Nephron (organoid): ENCODE measurements around the gene IFIT2.
"Not testable (repeated sequence)": the region's sequence is repeated elsewhere in the genome, so short reads cannot be mapped to it uniquely, and the experiment has no call there.

Experiments used
- H3K27ac Mint-ChIP-seq, 3 experiments: 2 replicates each; pipeline ENCODE4 v1.8.0; 2020; ENCODE audit warnings: mixed read lengths in 3 of 3, mild to moderate bottlenecking in 2 of 3, moderate library complexity in 1 of 3
- H3K27me3 Mint-ChIP-seq: 2 replicates; pipeline ENCODE4 v1.8.0; 2021; ENCODE audit warnings: low read depth, mild to moderate bottlenecking, moderate library complexity, mixed read lengths
- H3K36me3 Mint-ChIP-seq: 2 replicates; pipeline ENCODE4 v1.8.0; 2020; ENCODE audit warnings: low read depth, mixed read lengths
- H3K4me1 Mint-ChIP-seq: 2 replicates; pipeline ENCODE4 v1.8.0; 2020; ENCODE audit warnings: mixed read lengths
- H3K4me3 Mint-ChIP-seq, 3 experiments: 2 replicates each; pipeline ENCODE4 v1.8.0; 2020; ENCODE audit warnings: mild to moderate bottlenecking in 3 of 3, mixed read lengths in 3 of 3, moderate library complexity in 2 of 3
- H3K9me3 Mint-ChIP-seq: 2 replicates; pipeline ENCODE4 v1.8.0; 2020; ENCODE audit warnings: mixed read lengths
- TF ChIP-seq, protein P1 (sequence below), 3 experiments: fragments of 200-600 bp; sonication (generic); IDR thresholded peaks; one replicate each; pipeline ENCODE4 v1.5.0; 2021; ENCODE audit warnings: antibody characterized with exemption in 3 of 3; ENCODE audit not compliant: unreplicated experiment in 3 of 3

The IFIT2 gene

DNA sequence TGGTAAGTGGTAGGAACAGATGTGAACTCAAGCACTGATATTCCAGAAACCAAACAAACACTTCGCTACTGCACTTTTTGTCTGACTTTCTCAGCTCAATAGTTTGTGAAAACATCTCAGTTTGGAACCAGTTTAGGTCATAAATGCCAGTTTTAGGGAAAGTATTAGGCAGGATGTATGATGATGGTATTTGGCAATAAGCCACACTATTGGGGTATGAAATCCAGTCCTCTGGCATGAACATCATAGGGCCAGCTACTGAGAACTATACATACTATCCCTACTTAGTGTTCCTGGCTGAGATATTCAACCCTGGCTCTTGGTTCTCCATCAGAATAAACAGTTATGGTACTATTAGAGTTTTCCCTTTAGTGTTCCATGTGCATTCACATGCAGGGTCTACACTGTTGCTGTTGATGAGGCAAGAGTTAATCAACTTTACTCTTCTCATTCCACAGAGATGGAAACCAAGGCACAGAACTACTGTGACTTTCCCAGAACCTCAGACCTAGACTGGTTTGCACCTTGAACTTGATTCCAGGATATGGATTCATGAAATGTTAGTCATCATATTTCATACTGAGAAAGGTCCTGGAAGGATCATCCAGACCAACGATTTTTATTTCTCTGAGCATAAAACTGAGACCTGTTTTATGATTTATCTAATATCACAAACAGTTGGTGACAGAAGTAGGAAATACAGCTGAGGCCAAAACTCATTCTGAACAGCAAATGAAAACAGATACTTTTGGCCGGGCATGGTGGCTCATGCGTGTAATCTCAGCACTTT is 20.0 kb upstream of the IFIT2 start:
- no peaks in the 10 kb centered on the region for H3K36me3 Mint-ChIP-seq
- H3K4me3 Mint-ChIP-seq, result no peak overlapping the region
- peaks cover 54% of the 10 kb centered on the region for H3K4me1 Mint-ChIP-seq
- TF ChIP-seq, protein P1, sequence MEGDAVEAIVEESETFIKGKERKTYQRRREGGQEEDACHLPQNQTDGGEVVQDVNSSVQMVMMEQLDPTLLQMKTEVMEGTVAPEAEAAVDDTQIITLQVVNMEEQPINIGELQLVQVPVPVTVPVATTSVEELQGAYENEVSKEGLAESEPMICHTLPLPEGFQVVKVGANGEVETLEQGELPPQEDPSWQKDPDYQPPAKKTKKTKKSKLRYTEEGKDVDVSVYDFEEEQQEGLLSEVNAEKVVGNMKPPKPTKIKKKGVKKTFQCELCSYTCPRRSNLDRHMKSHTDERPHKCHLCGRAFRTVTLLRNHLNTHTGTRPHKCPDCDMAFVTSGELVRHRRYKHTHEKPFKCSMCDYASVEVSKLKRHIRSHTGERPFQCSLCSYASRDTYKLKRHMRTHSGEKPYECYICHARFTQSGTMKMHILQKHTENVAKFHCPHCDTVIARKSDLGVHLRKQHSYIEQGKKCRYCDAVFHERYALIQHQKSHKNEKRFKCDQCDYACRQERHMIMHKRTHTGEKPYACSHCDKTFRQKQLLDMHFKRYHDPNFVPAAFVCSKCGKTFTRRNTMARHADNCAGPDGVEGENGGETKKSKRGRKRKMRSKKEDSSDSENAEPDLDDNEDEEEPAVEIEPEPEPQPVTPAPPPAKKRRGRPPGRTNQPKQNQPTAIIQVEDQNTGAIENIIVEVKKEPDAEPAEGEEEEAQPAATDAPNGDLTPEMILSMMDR (IDR thresholded peaks at IDR 0.05; ENCODE audit: unreplicated experiment in 3 of 3), result no peak
- no peaks in the 10 kb centered on the region for H3K9me3 Mint-ChIP-seq
- H3K27me3 Mint-ChIP-seq, result no peaks in the 10 kb centered on the region
- peak overlapping the region; percentile 61 to 67 (median 64) for H3K27ac Mint-ChIP-seq

DNA sequence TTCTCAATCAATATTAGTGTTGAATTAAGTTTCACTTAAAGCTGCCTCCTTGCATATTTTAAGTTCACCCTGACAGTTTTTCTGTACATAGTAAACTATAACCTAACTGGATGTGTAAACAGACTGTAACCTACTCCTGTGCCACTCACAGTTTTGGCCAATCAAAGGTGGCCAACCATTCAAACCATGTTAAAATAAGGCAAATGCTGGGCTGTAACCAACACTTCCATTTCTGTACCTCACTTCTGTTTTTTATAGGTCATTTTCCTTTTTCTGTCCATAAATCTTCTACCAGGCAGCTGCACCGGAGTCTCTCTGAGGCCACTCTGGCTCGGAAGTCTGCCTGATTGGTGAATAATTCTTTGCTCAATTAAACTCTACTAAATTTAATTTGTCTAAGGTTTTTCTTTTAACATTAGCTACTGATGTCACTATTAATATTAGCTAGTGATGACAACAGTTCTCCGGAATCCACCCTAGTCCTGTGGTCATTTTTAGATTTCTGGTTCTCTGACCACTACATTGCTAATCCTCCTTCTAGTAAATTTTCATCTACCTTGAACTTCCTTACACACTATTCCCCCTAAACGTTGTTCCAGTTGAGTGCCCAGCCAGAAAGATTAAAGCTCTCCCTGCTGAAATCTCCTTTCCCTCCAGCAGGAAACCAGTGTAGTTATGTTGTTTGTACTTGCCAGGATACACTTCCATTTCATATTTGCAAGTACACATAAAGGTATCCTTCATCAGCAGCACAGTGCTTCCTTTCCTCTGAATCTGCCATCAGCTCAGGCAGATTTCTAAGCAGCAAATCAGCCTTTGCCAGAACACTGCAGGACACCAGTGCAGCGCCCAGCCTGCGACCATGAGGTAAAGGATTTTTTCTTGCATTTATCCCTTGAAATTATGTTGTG is 18.6 kb upstream of the IFIT2 start:
- Mint-ChIP-seq H3K4me1 (peaks cover 39% of the 10 kb centered on the region), H3K27me3 (no peaks in the 10 kb centered on the region), H3K9me3 (no peaks in the 10 kb centered on the region), H3K4me3 (peak overlapping the region; percentile 9 to 22 (median 15)), H3K27ac (peak overlapping the region; percentile 92 to 94 (median 94)), H3K36me3 (no peaks in the 10 kb centered on the region)
- TF ChIP-seq, protein P1 (IDR thresholded peaks at IDR 0.05; ENCODE audit: unreplicated experiment in 3 of 3), result peak in 1 of 3 experiments; percentile 7

DNA sequence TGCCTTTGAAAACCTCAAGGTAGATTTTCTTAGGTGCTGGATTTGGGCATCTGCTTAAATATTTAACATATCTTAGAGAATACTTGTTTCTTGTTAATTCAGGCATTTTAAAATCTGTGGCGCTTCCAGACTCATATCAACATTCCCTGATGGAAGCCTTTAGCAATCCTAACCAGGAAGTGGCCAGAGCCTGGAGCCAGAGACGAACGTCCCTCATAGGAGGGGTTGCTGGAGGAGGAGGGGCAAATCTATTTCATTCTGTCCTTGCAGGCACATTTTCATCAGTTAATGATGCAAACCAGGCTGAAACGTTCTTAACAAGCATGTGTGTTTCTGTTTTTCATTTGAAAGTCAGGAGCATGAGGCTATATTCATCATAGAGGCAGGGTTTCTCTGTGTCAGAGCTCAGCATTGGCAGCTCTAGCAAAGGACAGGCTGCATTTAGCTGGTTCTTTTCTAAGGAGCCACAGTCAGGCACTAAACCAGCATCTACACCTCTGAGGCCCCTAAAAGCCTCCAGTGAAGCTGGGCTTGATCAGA is 17.8 kb upstream of the IFIT2 start:
- H3K4me1 Mint-ChIP-seq, result peaks cover 36% of the 10 kb centered on the region

DNA sequence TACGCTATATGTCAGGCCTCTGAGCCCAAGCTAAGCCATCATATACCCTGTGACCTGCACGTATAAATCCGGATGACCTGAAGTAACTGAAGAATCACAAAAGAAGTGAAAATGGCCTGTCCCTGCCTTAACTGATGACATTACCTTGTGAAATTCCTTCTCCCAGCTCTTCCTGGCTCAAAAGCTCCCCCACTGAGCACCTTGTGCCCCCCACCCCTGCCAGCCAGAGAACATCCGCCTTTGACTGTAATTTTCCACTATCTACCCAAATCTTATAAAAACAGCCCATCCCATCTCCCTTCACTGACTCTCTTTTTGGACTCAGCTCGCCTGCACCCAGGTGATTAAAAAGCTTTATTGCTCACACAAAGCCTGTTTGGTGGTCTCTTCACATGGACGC is 17.1 kb upstream of the IFIT2 start:
- not testable (repeated sequence) for H3K27me3 Mint-ChIP-seq, H3K36me3 Mint-ChIP-seq
- peak overlapping the region in 2 of 3 experiments; percentile 2 to 22 for H3K4me3 Mint-ChIP-seq

More for the DNA sequence above, 17.8 kb upstream of the IFIT2 start:
- TF ChIP-seq, protein P1 (IDR thresholded peaks at IDR 0.05; ENCODE audit: unreplicated experiment in 3 of 3), result no peak
- Mint-ChIP-seq H3K9me3 (no peaks in the 10 kb centered on the region), H3K36me3 (no peaks in the 10 kb centered on the region), H3K27ac (peak overlapping the region; percentile 92 to 94 (median 94)), H3K27me3 (no peaks in the 10 kb centered on the region), H3K4me3 (peak overlapping the region; percentile 5 to 22 (median 15))

DNA sequence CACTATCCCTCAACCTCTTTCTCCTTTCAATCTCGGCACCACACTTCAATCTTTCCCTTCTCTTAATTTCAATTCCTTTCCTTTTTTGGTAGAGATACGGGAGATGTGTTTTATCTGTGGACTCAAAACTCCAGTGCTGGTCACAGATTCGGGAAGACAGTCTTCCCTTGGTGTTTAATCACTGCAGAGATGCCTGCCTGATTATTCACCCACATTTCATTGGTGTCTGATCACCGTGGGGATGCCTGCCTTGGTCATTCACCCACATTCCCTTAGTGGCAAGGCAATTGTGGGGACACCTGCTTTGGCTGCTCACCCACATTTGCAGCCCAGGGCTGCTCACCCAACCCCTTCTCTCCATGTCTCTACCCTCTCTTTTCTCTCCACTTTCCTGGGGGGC is 16.5 kb upstream of the IFIT2 start:
- Mint-ChIP-seq H3K4me3 (peak overlapping the region in 2 of 3 experiments; percentile 2 to 22), H3K27ac (peak overlapping the region; percentile 43 to 94 (median 94)), H3K4me1 (peaks cover 29% of the 10 kb centered on the region)
- H3K27me3 Mint-ChIP-seq, H3K36me3 Mint-ChIP-seq, H3K9me3 Mint-ChIP-seq: not testable (repeated sequence)

More for the DNA sequence above, 17.1 kb upstream of the IFIT2 start:
- H3K27ac Mint-ChIP-seq, result peak overlapping the region; percentile 43 to 94 (median 94)
- not testable (repeated sequence) for H3K9me3 Mint-ChIP-seq
- H3K4me1 Mint-ChIP-seq, result peaks cover 31% of the 10 kb centered on the region

DNA sequence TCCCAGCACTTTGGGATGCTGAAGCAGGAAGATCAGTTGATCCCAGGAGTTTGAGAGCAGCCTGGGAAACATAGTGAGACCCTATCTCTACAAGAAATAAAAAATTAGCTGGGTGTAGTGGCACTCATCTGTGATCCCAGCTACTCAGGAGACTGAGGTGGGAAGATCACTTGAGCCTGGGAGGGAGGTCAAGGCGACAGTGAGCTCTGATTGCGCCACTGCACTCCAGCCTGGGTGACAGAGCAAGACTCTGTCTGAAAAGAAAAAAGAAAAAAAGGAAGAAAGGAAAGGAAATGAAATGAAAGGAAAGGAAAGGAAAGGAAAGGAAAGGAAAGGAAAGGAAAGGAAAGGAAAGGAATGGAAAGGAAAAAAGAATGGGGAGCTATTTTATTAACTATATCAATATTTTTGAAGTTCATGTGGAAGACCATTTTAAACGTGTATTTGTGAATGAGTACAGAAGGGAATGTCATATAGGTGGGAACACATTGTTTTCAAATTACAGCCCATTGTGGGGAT is 7.1 kb upstream of the IFIT2 start:
- Mint-ChIP-seq H3K9me3 (peaks cover 9% of the 10 kb centered on the region), H3K4me1 (peaks cover 5% of the 10 kb centered on the region), H3K27me3 (no peaks in the 10 kb centered on the region), H3K27ac (no peak overlapping the region), H3K36me3 (peaks cover 8% of the 10 kb centered on the region), H3K4me3 (no peak overlapping the region)
- TF ChIP-seq, protein P1 (IDR thresholded peaks at IDR 0.05; ENCODE audit: unreplicated experiment in 3 of 3), result no peak
